Chondrocyte (in vitro differentiated cells): ENCODE data around the gene RPS15A. TPM values are rescaled to one million over a fixed set of nuclear protein-coding genes. Genes with fewer than 3 reads are reported as not detected.

Experiments
- DNase-seq: peaks from one replicate; pipeline ENCODE4 v3.0.0; 2021; ENCODE audit warnings: mixed read lengths, low spot score
- H3K27ac Mint-ChIP-seq: one replicate; pipeline ENCODE4 v1.8.0; 2021; ENCODE audit warnings: mild to moderate bottlenecking, moderate library complexity, mixed read lengths; ENCODE audit not compliant: unreplicated experiment
- H3K27me3 Mint-ChIP-seq: 2 replicates; pipeline ENCODE4 v1.8.0; 2021; ENCODE audit warnings: low read depth, mixed read lengths
- H3K36me3 Mint-ChIP-seq: 2 replicates; pipeline ENCODE4 v1.8.0; 2021; ENCODE audit warnings: low read depth, mixed read lengths
- H3K4me1 Mint-ChIP-seq: 2 replicates; pipeline ENCODE4 v1.8.0; 2021; ENCODE audit warnings: low read depth, mild to moderate bottlenecking, mixed read lengths
- H3K4me3 Mint-ChIP-seq: one replicate; pipeline ENCODE4 v1.8.0; 2021; ENCODE audit warnings: mild to moderate bottlenecking, moderate library complexity, mixed read lengths; ENCODE audit not compliant: unreplicated experiment
- H3K9me3 Mint-ChIP-seq: 2 replicates; pipeline ENCODE4 v1.8.0; 2021; ENCODE audit warnings: low read depth, mixed read lengths
- total RNA-seq: library from RNA; stranded (reverse); gene quantifications from 3 replicates; pipeline ENCODE4 v1.2.1, GENCODE V29; 2021
- TF ChIP-seq, protein P1 (sequence below): fragments of 200-600 bp; sonication (generic); IDR thresholded peaks from 2 replicates; pipeline ENCODE4 v1.5.0; 2021; ENCODE audit warnings: antibody characterized with exemption, mild to moderate bottlenecking, moderate library complexity

The RPS15A gene
- total RNA-seq, 1 donor from 2014 or later = 794 TPM

DNA sequence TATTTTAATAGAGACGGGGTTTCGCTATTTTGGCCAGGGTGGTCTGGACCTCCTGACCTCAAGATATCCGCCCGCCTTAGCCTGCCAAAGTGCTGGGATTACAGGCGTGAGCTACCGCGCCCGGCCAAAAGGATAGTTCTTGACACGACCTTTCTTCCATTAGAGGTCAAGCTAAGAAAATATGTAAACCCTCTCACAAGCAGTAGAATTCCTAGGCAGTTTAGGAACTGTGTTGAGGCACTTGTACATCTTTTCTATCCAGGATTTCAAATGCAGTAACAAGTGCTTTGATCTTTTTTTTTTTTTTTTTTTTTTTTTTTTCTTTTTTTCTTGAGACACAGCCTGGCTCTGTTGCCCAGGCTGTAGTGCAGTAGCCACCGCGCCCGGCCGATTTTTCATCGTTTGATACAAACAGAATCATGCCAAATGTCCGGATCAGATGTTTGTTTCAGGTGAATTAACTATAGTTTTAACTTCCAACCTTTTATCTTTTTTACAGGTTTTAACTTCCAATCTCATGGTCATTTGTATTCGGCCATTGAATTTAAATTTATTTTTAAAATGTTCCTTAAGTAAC, 12.7 kb upstream of the RPS15A start:
- Mint-ChIP-seq H3K9me3 (no peaks in the 10 kb centered on the region), H3K27ac (peak overlapping the region; percentile 97), H3K4me3 (no peak overlapping the region), H3K36me3 (peaks cover 3% of the 10 kb centered on the region), H3K27me3 (no peaks in the 10 kb centered on the region), H3K4me1 (peaks cover 53% of the 10 kb centered on the region)
- TF ChIP-seq, protein P1, sequence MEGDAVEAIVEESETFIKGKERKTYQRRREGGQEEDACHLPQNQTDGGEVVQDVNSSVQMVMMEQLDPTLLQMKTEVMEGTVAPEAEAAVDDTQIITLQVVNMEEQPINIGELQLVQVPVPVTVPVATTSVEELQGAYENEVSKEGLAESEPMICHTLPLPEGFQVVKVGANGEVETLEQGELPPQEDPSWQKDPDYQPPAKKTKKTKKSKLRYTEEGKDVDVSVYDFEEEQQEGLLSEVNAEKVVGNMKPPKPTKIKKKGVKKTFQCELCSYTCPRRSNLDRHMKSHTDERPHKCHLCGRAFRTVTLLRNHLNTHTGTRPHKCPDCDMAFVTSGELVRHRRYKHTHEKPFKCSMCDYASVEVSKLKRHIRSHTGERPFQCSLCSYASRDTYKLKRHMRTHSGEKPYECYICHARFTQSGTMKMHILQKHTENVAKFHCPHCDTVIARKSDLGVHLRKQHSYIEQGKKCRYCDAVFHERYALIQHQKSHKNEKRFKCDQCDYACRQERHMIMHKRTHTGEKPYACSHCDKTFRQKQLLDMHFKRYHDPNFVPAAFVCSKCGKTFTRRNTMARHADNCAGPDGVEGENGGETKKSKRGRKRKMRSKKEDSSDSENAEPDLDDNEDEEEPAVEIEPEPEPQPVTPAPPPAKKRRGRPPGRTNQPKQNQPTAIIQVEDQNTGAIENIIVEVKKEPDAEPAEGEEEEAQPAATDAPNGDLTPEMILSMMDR = no peak
- no peak for DNase-seq

DNA sequence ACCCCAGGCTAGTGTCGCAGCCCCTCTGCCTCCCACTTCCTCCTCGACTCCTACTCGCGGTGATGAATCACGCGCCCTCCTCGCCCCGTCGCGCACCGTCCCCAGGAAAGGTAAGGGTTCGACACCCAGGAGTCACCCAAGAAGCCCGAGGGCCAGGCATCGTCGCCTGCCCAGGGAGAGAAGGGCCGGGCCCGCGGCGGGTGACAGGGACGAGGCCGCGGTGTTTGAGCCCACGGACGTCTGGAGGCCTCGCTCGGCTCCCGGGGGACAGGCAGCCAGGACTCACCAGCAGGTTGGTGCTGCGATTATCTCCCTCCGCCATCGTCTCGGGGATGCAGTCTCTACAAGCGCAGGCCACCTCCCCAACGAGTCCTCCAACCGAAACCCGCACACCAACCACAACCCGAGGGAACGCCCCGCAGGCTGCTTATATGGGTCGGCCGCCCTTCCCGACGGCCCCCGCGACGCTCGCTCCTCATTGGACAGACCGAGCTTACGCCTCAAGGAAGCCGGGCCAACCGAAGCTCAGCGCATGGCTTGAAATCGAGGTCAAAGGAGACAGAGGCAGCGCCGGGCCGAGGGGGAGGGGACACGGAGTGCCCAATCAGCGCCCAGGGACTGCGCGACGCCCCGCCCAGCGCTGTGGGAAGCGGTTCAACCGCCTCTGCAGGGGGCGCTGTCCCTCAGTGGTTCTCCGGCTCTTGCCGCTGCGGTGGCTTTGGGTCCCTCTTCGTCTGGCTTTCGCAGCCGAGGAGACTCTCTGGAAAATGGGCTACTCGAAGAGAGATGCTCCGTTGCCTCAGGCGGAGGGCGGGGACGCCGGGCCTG, 11.2 kb upstream of the RPS15A start, which contains the start of gene ARL6IP1:
Gene ARL6IP1, minus strand, starts transcription at position 405 of the 828 bp plus-strand sequence. Its CDS starts 83 bp downstream, at position 322.
- Mint-ChIP-seq H3K4me3 (peak within 1 kb of the TSS; percentile 96), H3K36me3 (peaks cover 1% of the 10 kb centered on the region), H3K27me3 (no peaks in the 10 kb centered on the region), H3K9me3 (no peaks in the 10 kb centered on the region), H3K27ac (peak within 1 kb of the TSS; percentile 97), H3K4me1 (peaks cover 53% of the 10 kb centered on the region)
- TF ChIP-seq, protein P1 = peak; percentile 99
- DNase-seq = peak; percentile 99

DNA sequence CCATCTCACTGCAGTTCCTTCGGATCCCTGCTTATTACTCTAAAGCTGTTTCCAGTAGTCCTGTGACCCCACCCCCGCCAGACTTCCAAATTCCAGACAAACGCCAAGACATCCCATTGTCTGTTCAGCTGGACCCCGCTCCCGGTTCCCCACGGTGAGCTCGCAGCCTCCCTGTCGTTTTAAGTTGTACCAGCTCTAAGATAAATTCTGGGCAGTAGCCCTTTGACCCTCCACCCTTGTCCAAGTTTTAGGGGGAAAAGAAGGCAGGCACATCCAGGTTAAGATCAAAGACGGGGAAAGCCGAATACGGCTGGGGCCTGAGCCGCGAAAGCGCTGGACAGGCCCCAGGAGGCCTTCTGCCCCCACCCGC, 10.6 kb upstream of the RPS15A start:
- TF ChIP-seq, protein P1 = no peak
- Mint-ChIP-seq H3K27ac (peak overlapping the region; percentile 97), H3K4me1 (peaks cover 53% of the 10 kb centered on the region), H3K27me3 (no peaks in the 10 kb centered on the region), H3K9me3 (no peaks in the 10 kb centered on the region), H3K4me3 (peak overlapping the region; percentile 96), H3K36me3 (no peaks in the 10 kb centered on the region)
- no peak for DNase-seq

DNA sequence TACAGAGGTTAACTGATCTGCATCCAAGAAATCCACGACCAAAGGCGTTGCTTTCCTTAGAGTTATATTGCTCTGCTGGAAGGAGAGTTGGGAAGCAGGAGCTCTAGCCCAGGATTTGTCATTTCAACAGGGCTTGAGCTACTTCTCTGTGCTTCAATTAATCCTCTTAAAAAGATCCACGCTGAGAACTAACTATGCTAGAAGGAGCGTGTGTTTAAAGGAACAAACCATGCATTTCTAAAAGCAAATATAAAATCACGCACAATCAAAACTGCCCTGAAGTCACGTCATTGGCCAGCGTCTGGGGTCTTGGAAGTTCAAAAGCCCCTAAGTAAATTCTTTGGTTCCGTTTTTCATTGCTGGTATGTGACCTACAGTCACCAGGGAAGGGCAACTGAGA, 10.2 kb upstream of the RPS15A start:
- H3K36me3 Mint-ChIP-seq = no peaks in the 10 kb centered on the region
- TF ChIP-seq, protein P1 = no peak
- no peaks in the 10 kb centered on the region for H3K27me3 Mint-ChIP-seq
- H3K4me1 Mint-ChIP-seq = peaks cover 52% of the 10 kb centered on the region
- H3K4me3 Mint-ChIP-seq = peak overlapping the region; percentile 96
- H3K9me3 Mint-ChIP-seq = no peaks in the 10 kb centered on the region
- peak overlapping the region; percentile 97 for H3K27ac Mint-ChIP-seq
- no peak for DNase-seq

DNA sequence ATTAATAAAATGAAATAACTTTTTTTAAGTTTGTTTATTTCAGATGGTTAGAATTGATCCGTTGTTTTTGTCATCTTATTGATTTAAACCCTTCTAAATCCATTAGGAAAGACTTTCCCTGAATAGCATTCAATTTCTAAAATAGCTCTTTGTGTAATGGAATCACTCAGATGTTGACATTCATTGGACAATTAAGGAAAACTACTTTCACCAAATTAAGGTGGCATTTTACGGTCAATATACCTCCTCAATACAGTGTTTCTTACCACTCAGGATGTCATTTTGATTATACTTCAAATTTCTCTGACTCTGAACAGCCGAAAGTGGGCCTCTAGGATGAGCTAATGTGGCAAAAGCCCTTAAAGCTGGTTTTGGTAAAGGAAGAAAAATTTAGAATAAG, 9.4 kb upstream of the RPS15A start:
- no peak for DNase-seq
- no peaks in the 10 kb centered on the region for H3K27me3 Mint-ChIP-seq
- H3K9me3 Mint-ChIP-seq = no peaks in the 10 kb centered on the region
- TF ChIP-seq, protein P1 = no peak
- peak overlapping the region; percentile 96 for H3K4me3 Mint-ChIP-seq
- H3K4me1 Mint-ChIP-seq = peaks cover 44% of the 10 kb centered on the region
- H3K36me3 Mint-ChIP-seq = no peaks in the 10 kb centered on the region
- H3K27ac Mint-ChIP-seq = peak overlapping the region; percentile 97
